ENCODE results near the gene PYM1. TPM values are rescaled to one million over a fixed set of nuclear protein-coding genes. Genes with fewer than 3 reads are reported as not detected.

The PYM1 gene
- total RNA-seq, 1 experiment from 2014 or later: 24.8 TPM

DNA sequence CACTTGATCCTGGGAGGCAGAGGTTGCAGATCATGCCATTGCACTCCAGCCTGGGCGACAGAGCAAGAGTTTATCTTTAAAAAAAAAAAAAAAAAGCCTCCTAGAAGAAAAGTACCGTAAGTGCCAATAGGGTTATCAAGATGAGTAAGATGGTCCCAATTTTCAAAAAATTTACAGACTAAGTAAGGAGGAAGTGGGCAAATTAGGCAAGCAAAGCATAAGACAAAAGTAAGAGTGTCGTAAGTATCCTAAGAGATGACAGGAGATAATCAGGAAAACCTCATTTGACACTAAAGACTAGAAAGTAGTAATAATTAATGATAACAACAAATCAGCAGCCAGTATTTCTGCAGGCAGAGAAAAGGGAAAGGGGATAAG, 12.2 kb downstream of the PYM1 start:
- CTCF ChIA-PET: no interaction called here
- H3K4me2 ChIP-seq (ENCODE audit: low read length): peak overlapping the region; percentile 48
- peaks cover 27 to 47% of the 10 kb centered on the region in 2 experiments for H3K4me1 ChIP-seq (ENCODE audit: control insufficient read depth in 1 of 2, insufficient read depth in 2 of 2, low read length in 2 of 2)
- H2AFZ ChIP-seq (ENCODE audit: low read depth, low read length, poor library complexity, severe bottlenecking): no peak overlapping the region
- no peaks in the 10 kb centered on the region for H4K20me1 ChIP-seq (ENCODE audit: insufficient read depth)
- BruUV-seq (replicated peaks): no TSS peak
- intact Hi-C loops (cut with micrococcal nuclease): no loop called here
- DNase-seq (ENCODE audit: low read depth, low spot score): no peak
- H3K79me2 ChIP-seq (ENCODE audit: insufficient read depth, low read length): peaks cover 53% of the 10 kb centered on the region
- TF ChIP-seq SRF (IDR thresholded peaks at IDR 0.05; ENCODE audit: low read depth) (no peak), EZH2 (IDR thresholded peaks at IDR 0.05) (no peak), POLR2A (IDR thresholded peaks at IDR 0.05; ENCODE audit: borderline replicate concordance, extremely low read depth, insufficient read depth, insufficient read length) (no peak)
- POLR2A ChIA-PET: interaction anchor here (0.6 kb wide), 1 partner anchor 79 kb away, joined by 3 read pairs; no protein-coding TSS in a partner anchor
- no peaks in the 10 kb centered on the region for H3K27me3 ChIP-seq (ENCODE audit: insufficient read depth, low read length)
- RAD21 ChIA-PET (ENCODE audit: low non-redundant PET in 1 of 2, low total read pairs in 2 of 2, uncharacterized antibody in 2 of 2, unreplicated experiment in 2 of 2): interaction anchor here in 1 of 2 experiments (0.7 kb wide), 1 partner anchor 177 kb away, joined by 6 read pairs; no protein-coding TSS in a partner anchor
- H3K9ac ChIP-seq (ENCODE audit: low read length): no peak overlapping the region
- no peak for ATAC-seq
- no peak overlapping the region for H3K4me3 ChIP-seq (replicated peaks in 1 of 2; ENCODE audit: low read depth in 1 of 2, low read length in 2 of 2)
- no peaks in the 10 kb centered on the region for H3K9me2 ChIP-seq (ENCODE audit: insufficient read depth)
- H3K9me3 ChIP-seq (ENCODE audit: control insufficient read depth in 1 of 2, insufficient read depth in 1 of 2, low read depth in 1 of 2, low read length in 2 of 2): no peaks in the 10 kb centered on the region
- no peaks in the 10 kb centered on the region for H3K36me3 ChIP-seq (ENCODE audit: control insufficient read depth in 1 of 2, insufficient read depth in 2 of 2, low read length in 2 of 2)
- no peak overlapping the region for H3K27ac ChIP-seq (ENCODE audit: low read depth, low read length)

DNA sequence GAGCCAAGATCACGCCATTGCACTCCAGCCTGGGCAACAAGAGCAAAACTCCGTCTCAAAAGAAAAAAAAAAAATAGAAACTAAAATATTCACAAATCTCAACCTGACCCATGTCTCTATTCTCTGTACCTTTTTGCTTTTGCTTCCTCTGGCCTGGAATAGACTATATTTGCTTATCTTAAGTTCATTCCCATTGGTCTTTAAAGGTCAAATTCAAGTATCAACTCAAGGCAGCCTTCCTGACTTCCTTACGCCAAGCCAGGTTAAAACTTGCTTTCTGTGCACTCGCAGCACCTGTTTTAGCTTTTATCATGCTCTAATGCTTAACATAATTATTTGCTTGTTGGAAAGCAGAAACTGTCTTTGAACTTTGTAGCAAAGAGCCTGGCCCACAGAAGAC, 14.8 kb downstream of the PYM1 start:
- Histone ChIP-seq H3K27me3 (ENCODE audit: insufficient read depth, low read length) (no peaks in the 10 kb centered on the region), H3K36me3 (ENCODE audit: control insufficient read depth in 1 of 2, insufficient read depth in 2 of 2, low read length in 2 of 2) (no peaks in the 10 kb centered on the region), H3K79me2 (ENCODE audit: insufficient read depth, low read length) (peaks cover 32% of the 10 kb centered on the region), H3K9ac (ENCODE audit: low read length) (no peak overlapping the region), H3K4me1 (ENCODE audit: control insufficient read depth in 1 of 2, insufficient read depth in 2 of 2, low read length in 2 of 2) (peaks cover 19 to 32% of the 10 kb centered on the region in 2 experiments), H3K9me3 (ENCODE audit: control insufficient read depth in 1 of 2, insufficient read depth in 1 of 2, low read depth in 1 of 2, low read length in 2 of 2) (no peaks in the 10 kb centered on the region), H3K9me2 (ENCODE audit: insufficient read depth) (no peaks in the 10 kb centered on the region), H3K4me2 (ENCODE audit: low read length) (no peak overlapping the region), H2AFZ (ENCODE audit: low read depth, low read length, poor library complexity, severe bottlenecking) (no peak overlapping the region), H4K20me1 (ENCODE audit: insufficient read depth) (no peaks in the 10 kb centered on the region), H3K27ac (ENCODE audit: low read depth, low read length) (no peak overlapping the region), H3K4me3 (replicated peaks in 1 of 2; ENCODE audit: low read depth in 1 of 2, low read length in 2 of 2) (no peak overlapping the region)
- intact Hi-C loops (cut with micrococcal nuclease): no loop called here
- POLR2A ChIA-PET: no interaction called here
- ATAC-seq: no peak
- BruUV-seq (replicated peaks): no TSS peak
- CTCF ChIA-PET: interaction anchor here (1.0 kb wide), 1 partner anchor 18 kb away, joined by 3 read pairs; no protein-coding TSS in a partner anchor
- no peak for TF ChIP-seq CBX3 (IDR thresholded peaks at IDR 0.05; ENCODE audit: low read depth)
- no peak for TF ChIP-seq RAD21 (IDR thresholded peaks at IDR 0.05; ENCODE audit: low read depth)
- no peak for TF ChIP-seq CEBPB (IDR thresholded peaks at IDR 0.05; ENCODE audit: low read depth)
- no peak for TF ChIP-seq SIN3A (IDR thresholded peaks at IDR 0.05; ENCODE audit: low read depth)
- no peak for TF ChIP-seq POLR2A (IDR thresholded peaks at IDR 0.05; ENCODE audit: borderline replicate concordance, extremely low read depth, insufficient read depth, insufficient read length)
- TF ChIP-seq JUND (IDR thresholded peaks at IDR 0.05): no peak
- TF ChIP-seq EGR1 (IDR thresholded peaks at IDR 0.05; ENCODE audit: low read depth): no peak
- TF ChIP-seq FOSL1 (IDR thresholded peaks at IDR 0.05; ENCODE audit: low read depth): no peak
- TF ChIP-seq ZFX (IDR thresholded peaks at IDR 0.05): no peak
- TF ChIP-seq, protein P1, sequence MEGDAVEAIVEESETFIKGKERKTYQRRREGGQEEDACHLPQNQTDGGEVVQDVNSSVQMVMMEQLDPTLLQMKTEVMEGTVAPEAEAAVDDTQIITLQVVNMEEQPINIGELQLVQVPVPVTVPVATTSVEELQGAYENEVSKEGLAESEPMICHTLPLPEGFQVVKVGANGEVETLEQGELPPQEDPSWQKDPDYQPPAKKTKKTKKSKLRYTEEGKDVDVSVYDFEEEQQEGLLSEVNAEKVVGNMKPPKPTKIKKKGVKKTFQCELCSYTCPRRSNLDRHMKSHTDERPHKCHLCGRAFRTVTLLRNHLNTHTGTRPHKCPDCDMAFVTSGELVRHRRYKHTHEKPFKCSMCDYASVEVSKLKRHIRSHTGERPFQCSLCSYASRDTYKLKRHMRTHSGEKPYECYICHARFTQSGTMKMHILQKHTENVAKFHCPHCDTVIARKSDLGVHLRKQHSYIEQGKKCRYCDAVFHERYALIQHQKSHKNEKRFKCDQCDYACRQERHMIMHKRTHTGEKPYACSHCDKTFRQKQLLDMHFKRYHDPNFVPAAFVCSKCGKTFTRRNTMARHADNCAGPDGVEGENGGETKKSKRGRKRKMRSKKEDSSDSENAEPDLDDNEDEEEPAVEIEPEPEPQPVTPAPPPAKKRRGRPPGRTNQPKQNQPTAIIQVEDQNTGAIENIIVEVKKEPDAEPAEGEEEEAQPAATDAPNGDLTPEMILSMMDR (IDR thresholded peaks at IDR 0.05 in 2 of 3, conservative IDR thresholded peaks at IDR 0.05 in 1 of 3; ENCODE audit: borderline replicate concordance in 1 of 3, insufficient read depth in 1 of 3, low read depth in 2 of 3, low read length in 2 of 3): no peak
- RAD21 ChIA-PET (ENCODE audit: low non-redundant PET in 1 of 2, low total read pairs in 2 of 2, uncharacterized antibody in 2 of 2, unreplicated experiment in 2 of 2): no interaction called here
- DNase-seq (ENCODE audit: low read depth, low spot score): no peak

Measured in HCT116 (cell line).